Measurements from ENCODE around the gene MMUT. TPM values are rescaled to one million over a fixed set of nuclear protein-coding genes. Genes with fewer than 3 reads are reported as not detected.

Gene MMUT
- total RNA-seq, 2 experiments from 2014 or later, result 9.0 to 17.2 TPM

- no peaks in the 10 kb centered on the region for H3K9me2 ChIP-seq (ENCODE audit: insufficient read depth, low read length)
- H3K79me2 ChIP-seq (ENCODE audit: insufficient read depth, low read depth, low read length), result peaks cover 67% of the 10 kb centered on the region
- intact Hi-C loops (cut with micrococcal nuclease; ENCODE audit: unreplicated experiment), result no loop called here
- TF ChIP-seq CTCF (conservative IDR thresholded peaks at IDR 0.05; ENCODE audit: low read length) (no peak), EZH2phosphoT487 (IDR thresholded peaks at IDR 0.05; ENCODE audit: borderline replicate concordance, low read depth, low read length) (no peak)
- H4K20me1 ChIP-seq (ENCODE audit: insufficient read depth, low read length), result no peaks in the 10 kb centered on the region
- no peaks in the 10 kb centered on the region for H3K9me3 ChIP-seq (ENCODE audit: low read length)
- H3K4me2 ChIP-seq (ENCODE audit: low read length), result peak overlapping the region; percentile 99
- H2AFZ ChIP-seq (ENCODE audit: low read length), result peak overlapping the region; percentile 88
- H3K4me3 ChIP-seq (ENCODE audit: low read depth, low read length, poor library complexity, severe bottlenecking), result peak overlapping the region; percentile 96
- peak overlapping the region; percentile 51 for H3K27ac ChIP-seq (ENCODE audit: low read depth, low read length, poor library complexity, severe bottlenecking)
- no TSS peak for BruUV-seq (replicated peaks)
- H3K4me1 ChIP-seq (ENCODE audit: insufficient read depth, low read length, poor library complexity, severe bottlenecking), result peaks cover 35% of the 10 kb centered on the region
- DNase-seq (ENCODE audit: low spot score), result peak; percentile 24
- peaks cover 18% of the 10 kb centered on the region for H3K36me3 ChIP-seq (ENCODE audit: insufficient read depth, low read length)
- POLR2A ChIA-PET, result interaction anchor here (0.7 to 1.4 kb wide), 3 partner anchors 11 to 14 kb away, joined by 3 to 4 read pairs (median 3); no protein-coding TSS in a partner anchor
- CTCF ChIA-PET (ENCODE audit: unreplicated experiment), result no interaction called here
Measured at GRCh38 chr6:49462071-49462470, 982 bp downstream of the MMUT start.

GRCh38 chr6:49457771-49458170 lies 5.3 kb downstream of the MMUT start:
- no peak overlapping the region for H3K27ac ChIP-seq (ENCODE audit: low read depth, low read length, poor library complexity, severe bottlenecking)
- no peak overlapping the region for H3K4me2 ChIP-seq (ENCODE audit: low read length)
- peaks cover 22% of the 10 kb centered on the region for H3K36me3 ChIP-seq (ENCODE audit: insufficient read depth, low read length)
- H3K4me1 ChIP-seq (ENCODE audit: insufficient read depth, low read length, poor library complexity, severe bottlenecking), result peaks cover 13% of the 10 kb centered on the region
- H4K20me1 ChIP-seq (ENCODE audit: insufficient read depth, low read length), result no peaks in the 10 kb centered on the region
- DNase-seq (ENCODE audit: low spot score), result no peak
- TF ChIP-seq CTCF (conservative IDR thresholded peaks at IDR 0.05; ENCODE audit: low read length), result no peak
- TF ChIP-seq EZH2phosphoT487 (IDR thresholded peaks at IDR 0.05; ENCODE audit: borderline replicate concordance, low read depth, low read length), result no peak
- BruUV-seq (replicated peaks), result no TSS peak
- ChIA-PET CTCF (ENCODE audit: unreplicated experiment) (no interaction called here), POLR2A (no interaction called here)
- H3K79me2 ChIP-seq (ENCODE audit: insufficient read depth, low read depth, low read length), result peaks cover 27% of the 10 kb centered on the region; the same call in 1 of the 2 replicates
- intact Hi-C loops (cut with micrococcal nuclease; ENCODE audit: unreplicated experiment), result no loop called here
- H2AFZ ChIP-seq (ENCODE audit: low read length), result no peak overlapping the region
- no peak overlapping the region for H3K4me3 ChIP-seq (ENCODE audit: low read depth, low read length, poor library complexity, severe bottlenecking)
- H3K9me3 ChIP-seq (ENCODE audit: low read length), result no peaks in the 10 kb centered on the region
- no peaks in the 10 kb centered on the region for H3K9me2 ChIP-seq (ENCODE audit: insufficient read depth, low read length)

- Histone ChIP-seq H3K4me2 (ENCODE audit: low read length) (no peak overlapping the region), H3K4me3 (ENCODE audit: low read depth, low read length, poor library complexity, severe bottlenecking) (no peak overlapping the region)
Measured at GRCh38 chr6:49454787-49455709, 8.0 kb downstream of the MMUT start.

More at GRCh38 chr6:49454787-49455709, 8.0 kb downstream of the MMUT start:
- Histone ChIP-seq H2AFZ (ENCODE audit: low read length) (no peak overlapping the region), H3K79me2 (ENCODE audit: insufficient read depth, low read depth, low read length) (peaks cover under 1% of the 10 kb centered on the region; the same call in 1 of the 2 replicates), H3K9me2 (ENCODE audit: insufficient read depth, low read length) (no peaks in the 10 kb centered on the region), H3K9me3 (ENCODE audit: low read length) (no peaks in the 10 kb centered on the region), H3K4me1 (ENCODE audit: insufficient read depth, low read length, poor library complexity, severe bottlenecking) (peaks cover 4% of the 10 kb centered on the region), H3K27ac (ENCODE audit: low read depth, low read length, poor library complexity, severe bottlenecking) (no peak overlapping the region), H3K36me3 (ENCODE audit: insufficient read depth, low read length) (peaks cover 29% of the 10 kb centered on the region), H4K20me1 (ENCODE audit: insufficient read depth, low read length) (no peaks in the 10 kb centered on the region)
- POLR2A ChIA-PET, result interaction anchor here (0.7 kb wide), 2 partner anchors 14 to 24 kb away, joined by 3 to 4 read pairs; no protein-coding TSS in a partner anchor
- DNase-seq (ENCODE audit: low spot score), result no peak
- CTCF ChIA-PET (ENCODE audit: unreplicated experiment), result no interaction called here
- TF ChIP-seq CTCF (conservative IDR thresholded peaks at IDR 0.05; ENCODE audit: low read length) (no peak), EZH2phosphoT487 (IDR thresholded peaks at IDR 0.05; ENCODE audit: borderline replicate concordance, low read depth, low read length) (no peak)
- intact Hi-C loops (cut with micrococcal nuclease; ENCODE audit: unreplicated experiment), result no loop called here
- BruUV-seq (replicated peaks), result no TSS peak
